GM12801 (cell line): Measurements from ENCODE around the gene LRRC46.

Experiments
- TF ChIP-seq, protein P1 (sequence below): IDR thresholded peaks from one replicate; pipeline ENCODE4 v1.5.1; 2011; ENCODE audit warnings: control low read depth; ENCODE audit not compliant: insufficient read length; ENCODE audit errors: extremely low read depth

Gene LRRC46

DNA sequence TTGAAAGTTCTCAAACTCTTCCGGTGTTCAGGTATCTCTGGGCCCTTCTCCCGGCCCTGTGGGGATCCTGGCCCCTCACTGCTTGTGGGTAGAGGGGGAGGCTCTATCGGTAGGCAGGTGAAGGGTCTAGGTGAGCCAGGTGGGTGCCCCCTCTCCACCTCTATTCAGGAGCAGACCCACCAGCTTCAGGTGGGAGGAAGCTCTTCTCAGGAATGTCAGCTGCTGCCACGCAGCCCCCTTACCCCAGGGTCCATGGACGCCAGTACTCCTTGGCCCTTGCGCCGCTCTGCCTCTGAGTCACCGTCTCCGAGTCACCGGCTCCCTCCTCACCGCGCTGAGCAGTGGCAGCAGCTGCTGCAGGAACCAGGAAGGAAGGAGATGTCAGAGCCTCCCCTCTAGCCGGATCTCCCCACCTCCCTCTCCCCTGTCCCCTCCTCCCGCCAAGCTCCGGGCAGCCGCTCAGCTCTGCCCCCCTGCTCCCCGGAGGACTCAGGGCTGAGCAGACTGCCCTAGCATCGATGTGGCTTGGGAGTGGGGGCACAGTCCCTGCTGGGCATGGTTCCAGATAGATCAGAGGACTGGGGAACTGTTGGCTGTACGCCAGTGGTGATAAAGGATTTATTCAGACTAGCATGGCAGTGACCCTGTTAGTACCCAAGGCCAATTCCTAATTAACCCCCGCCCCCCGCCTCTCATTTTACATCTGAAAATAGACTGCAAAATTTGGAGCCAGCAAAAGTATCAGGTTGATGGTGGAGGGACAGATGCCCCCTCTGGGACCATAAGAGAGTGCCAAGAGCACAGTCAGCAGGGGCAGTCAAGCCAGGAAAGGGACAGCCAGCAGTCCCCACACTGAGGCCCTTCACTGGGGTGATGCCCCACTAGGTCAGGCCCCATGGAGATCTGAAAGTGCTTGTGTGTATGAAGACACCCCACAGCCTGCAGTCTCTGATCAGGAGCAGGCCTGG lies 9.8 kb upstream of the LRRC46 start, which contains the start of gene OSBPL7:
Gene OSBPL7 (minus strand): TSS at position 371 of the 968 bp plus-strand sequence. CDS start 1,516 bp downstream, outside the sequence.
- TF ChIP-seq, protein P1, sequence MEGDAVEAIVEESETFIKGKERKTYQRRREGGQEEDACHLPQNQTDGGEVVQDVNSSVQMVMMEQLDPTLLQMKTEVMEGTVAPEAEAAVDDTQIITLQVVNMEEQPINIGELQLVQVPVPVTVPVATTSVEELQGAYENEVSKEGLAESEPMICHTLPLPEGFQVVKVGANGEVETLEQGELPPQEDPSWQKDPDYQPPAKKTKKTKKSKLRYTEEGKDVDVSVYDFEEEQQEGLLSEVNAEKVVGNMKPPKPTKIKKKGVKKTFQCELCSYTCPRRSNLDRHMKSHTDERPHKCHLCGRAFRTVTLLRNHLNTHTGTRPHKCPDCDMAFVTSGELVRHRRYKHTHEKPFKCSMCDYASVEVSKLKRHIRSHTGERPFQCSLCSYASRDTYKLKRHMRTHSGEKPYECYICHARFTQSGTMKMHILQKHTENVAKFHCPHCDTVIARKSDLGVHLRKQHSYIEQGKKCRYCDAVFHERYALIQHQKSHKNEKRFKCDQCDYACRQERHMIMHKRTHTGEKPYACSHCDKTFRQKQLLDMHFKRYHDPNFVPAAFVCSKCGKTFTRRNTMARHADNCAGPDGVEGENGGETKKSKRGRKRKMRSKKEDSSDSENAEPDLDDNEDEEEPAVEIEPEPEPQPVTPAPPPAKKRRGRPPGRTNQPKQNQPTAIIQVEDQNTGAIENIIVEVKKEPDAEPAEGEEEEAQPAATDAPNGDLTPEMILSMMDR, result no peak

GRCh38 chr17:47822785-47823184 lies 8.7 kb upstream of the LRRC46 start:
- TF ChIP-seq, protein P1, result no peak

DNA sequence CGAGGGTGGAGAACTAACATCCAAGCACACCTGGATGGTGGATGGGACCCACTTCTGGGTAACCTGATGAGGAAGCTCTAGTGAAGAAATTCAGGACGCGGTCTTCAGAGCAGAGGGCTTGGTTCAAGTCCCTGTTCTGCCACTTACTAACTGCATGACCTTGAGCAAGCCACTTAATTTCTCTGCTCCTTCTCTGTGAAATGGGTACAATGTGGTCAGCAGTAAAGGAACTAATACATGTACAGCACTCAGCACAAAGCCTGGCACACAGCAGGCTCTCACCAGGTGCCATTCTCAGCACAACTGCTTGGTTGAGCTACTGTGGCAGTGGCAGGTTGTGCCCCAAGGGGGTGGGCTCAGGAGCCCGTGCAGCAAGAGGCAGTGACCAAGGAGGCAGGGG lies 8.0 kb upstream of the LRRC46 start:
- TF ChIP-seq, protein P1, result no peak

GRCh38 chr17:47829870-47830269 lies 1.6 kb upstream of the LRRC46 start:
- TF ChIP-seq, protein P1, result no peak

DNA sequence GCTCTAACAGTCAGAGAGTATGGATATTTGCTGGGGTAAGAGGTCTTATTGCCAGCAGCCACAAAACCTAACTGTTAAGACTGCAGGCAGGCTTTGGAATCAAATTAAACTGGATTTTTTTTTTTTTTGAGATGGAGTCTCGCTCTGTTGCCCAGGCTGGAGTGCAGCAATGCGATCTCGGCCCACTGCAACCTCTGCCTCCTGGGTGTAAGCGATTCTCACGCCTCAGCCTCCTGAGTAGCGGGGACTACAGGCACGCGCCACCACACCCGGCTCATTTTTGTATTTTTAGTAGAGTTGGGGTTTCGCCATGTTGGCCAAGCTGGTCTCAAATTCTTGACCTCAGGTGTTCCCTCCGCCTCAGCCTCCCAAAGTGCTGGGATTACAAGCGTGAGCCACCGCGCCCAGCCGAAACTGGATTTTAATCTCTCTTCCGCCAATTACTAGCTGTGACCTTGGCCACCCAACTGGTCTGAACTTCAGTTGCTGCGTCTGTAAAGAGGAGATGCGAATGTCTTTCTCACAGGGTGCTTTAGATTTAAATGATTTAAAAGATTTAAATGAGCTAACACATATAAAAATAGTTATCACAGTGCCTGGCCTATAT lies 971 bp upstream of the LRRC46 start:
- TF ChIP-seq, protein P1, result no peak

DNA sequence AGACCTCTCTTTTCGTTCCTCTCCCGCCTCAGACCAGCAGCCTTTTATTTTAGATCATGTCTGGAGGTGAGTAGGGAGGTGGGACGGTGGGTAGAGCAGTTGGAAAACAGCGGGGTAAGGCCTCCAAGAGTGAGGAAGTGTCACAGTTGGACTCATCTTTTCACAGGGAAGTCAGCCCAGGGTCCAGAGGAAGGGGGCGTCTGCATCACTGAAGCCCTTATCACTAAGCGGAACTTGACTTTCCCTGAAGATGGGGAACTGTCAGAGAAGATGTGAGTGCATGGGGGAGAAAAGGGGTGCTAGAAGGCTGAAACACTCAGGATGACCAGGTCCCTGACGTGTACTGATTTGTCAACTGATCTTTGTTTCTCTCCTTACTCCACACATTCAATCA lies 461 bp downstream of the LRRC46 start:
- TF ChIP-seq, protein P1, result no peak

GRCh38 chr17:47834756-47835155 lies 3.3 kb downstream of the LRRC46 start:
- TF ChIP-seq, protein P1, result no peak
